HEK293T (cell line): Measurements from ENCODE around the gene FGF22.

ENCODE experiments used
- ARNT ChIP-seq: fragments of 450-650 bp; IDR thresholded peaks from 2 replicates; pipeline ENCODE4 v1.6.1; 2017; ENCODE audit warnings: mild to moderate bottlenecking
- BHLHE40 ChIP-seq: fragments of 450-650 bp; IDR thresholded peaks from 2 replicates; pipeline ENCODE4 v1.6.1; 2016; ENCODE audit warnings: mild to moderate bottlenecking, moderate library complexity, borderline replicate concordance
- ELF4 ChIP-seq: fragments of 450-650 bp; IDR thresholded peaks from 2 replicates; pipeline ENCODE4 v1.6.1; 2017; ENCODE audit warnings: antibody characterized with exemption
- FOXA1 ChIP-seq: fragments of 450-650 bp; IDR thresholded peaks from 2 replicates; pipeline ENCODE4 v1.6.1; 2016; ENCODE audit warnings: mild to moderate bottlenecking
- FOXK2 ChIP-seq: fragments of 450-650 bp; IDR thresholded peaks from 2 replicates; pipeline ENCODE4 v1.6.1; 2016; ENCODE audit warnings: mild to moderate bottlenecking
- FOXM1 ChIP-seq: fragments of 450-650 bp; IDR thresholded peaks from 2 replicates; pipeline ENCODE4 v1.6.1; 2017; ENCODE audit warnings: mild to moderate bottlenecking, borderline replicate concordance
- HDGF ChIP-seq: fragments of 450-650 bp; IDR thresholded peaks from 2 replicates; pipeline ENCODE4 v1.6.1; 2017; ENCODE audit warnings: antibody characterized with exemption, borderline replicate concordance
- LEF1 ChIP-seq: fragments of 450-650 bp; IDR thresholded peaks from 2 replicates; pipeline ENCODE4 v1.6.1; 2017; ENCODE audit warnings: mild to moderate bottlenecking, borderline replicate concordance
- NFRKB ChIP-seq: fragments of 450-650 bp; IDR thresholded peaks from 2 replicates; pipeline ENCODE4 v1.6.1; 2016; ENCODE audit warnings: mild to moderate bottlenecking, moderate library complexity
- SP1 ChIP-seq: fragments of 450-650 bp; IDR thresholded peaks from 2 replicates; pipeline ENCODE4 v1.6.1; 2017
- SUZ12 ChIP-seq: fragments of 450-650 bp; IDR thresholded peaks from 2 replicates; pipeline ENCODE4 v1.6.1; 2016; ENCODE audit warnings: mild to moderate bottlenecking
- ZNF384 ChIP-seq: fragments of 450-650 bp; IDR thresholded peaks from 2 replicates; pipeline ENCODE4 v1.6.1; 2016
- TF ChIP-seq, protein P1 (sequence below): fragments of 450-650 bp; IDR thresholded peaks from 2 replicates; pipeline ENCODE4 v1.6.1; 2016

DNA sequence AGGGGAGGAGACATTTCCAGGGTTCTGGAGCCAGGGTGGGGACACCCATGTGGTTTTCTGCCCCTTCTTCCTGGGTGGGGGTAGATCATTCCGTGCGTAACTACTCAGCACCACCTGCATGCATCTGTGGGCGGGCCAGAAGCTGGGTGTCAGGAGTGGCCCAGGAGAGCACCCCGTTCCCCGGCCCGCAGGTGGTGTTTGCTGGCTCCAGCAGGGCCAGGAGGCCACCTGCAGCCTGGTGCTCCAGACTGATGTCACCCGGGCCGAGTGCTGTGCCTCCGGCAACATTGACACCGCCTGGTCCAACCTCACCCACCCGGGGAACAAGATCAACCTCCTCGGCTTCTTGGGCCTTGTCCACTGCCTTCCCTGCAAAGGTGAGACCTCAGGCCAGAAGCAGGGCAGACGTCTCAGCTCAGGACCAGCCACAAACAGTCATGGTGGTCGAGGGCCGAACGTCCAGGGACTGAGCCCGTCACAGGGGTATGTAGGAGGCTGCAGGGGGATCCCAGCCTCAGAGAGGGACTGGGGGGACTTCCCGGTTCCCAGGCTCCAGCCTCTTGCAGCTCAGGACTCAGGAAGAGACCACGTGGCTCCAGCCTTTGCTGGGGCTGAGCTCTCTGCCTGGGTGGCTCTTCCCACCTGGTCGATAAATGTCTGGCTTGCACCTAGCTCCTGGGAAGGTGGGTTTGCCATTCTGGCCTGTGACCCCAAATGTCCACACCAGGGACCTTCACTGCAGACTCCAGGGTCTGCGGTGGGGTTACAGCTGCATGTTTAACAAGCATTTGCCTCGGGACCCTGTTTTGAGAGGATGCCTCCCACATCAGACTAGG lies 38.1 kb downstream of the FGF22 start:
- TF ChIP-seq SUZ12 (no peak), FOXM1 (no peak), FOXA1 (no peak), FOXK2 (no peak), ARNT (no peak), HDGF (no peak), ZNF384 (no peak), SP1 (no peak), NFRKB (no peak), BHLHE40 (no peak), ELF4 (no peak), LEF1 (no peak)
- TF ChIP-seq, protein P1, sequence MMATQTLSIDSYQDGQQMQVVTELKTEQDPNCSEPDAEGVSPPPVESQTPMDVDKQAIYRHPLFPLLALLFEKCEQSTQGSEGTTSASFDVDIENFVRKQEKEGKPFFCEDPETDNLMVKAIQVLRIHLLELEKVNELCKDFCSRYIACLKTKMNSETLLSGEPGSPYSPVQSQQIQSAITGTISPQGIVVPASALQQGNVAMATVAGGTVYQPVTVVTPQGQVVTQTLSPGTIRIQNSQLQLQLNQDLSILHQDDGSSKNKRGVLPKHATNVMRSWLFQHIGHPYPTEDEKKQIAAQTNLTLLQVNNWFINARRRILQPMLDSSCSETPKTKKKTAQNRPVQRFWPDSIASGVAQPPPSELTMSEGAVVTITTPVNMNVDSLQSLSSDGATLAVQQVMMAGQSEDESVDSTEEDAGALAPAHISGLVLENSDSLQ, result no peak
